B cell (primary cell): ENCODE results near the gene IRAK2.

ENCODE experiments used
- CTCF ChIP-seq: fragments of 200-600 bp; IDR thresholded peaks from one replicate; pipeline ENCODE4 v1.8.0; 2022; ENCODE audit warnings: antibody characterized with exemption, mild to moderate bottlenecking
- EZH2 ChIP-seq: IDR thresholded peaks from 2 replicates; pipeline ENCODE4 v1.6.1; 2012; ENCODE audit warnings: borderline replicate concordance, low read depth, mild to moderate bottlenecking, moderate library complexity, low read length; ENCODE audit not compliant: insufficient read depth, poor library complexity, severe bottlenecking

GRCh38 chr3:10287936-10288574, 123.3 kb downstream of the IRAK2 start:
- TF ChIP-seq CTCF (no peak), EZH2 (no peak)
